ENCODE measurements around the gene SCAMP3.

- TF ChIP-seq CREB1 (CRISPR knock-in tag; IDR thresholded peaks at IDR 0.05; ENCODE audit: low read depth) (no peak), CTCF (conservative IDR thresholded peaks at IDR 0.05; ENCODE audit: low read depth in 2 of 2) (no peak)
These were observed 7.2 kb upstream of the SCAMP3 start for GRCh38 chr1:155269381-155269780.
